ENCODE measurements around the gene GALNT3. TPM values are rescaled to one million over a fixed set of nuclear protein-coding genes. Genes with fewer than 3 reads are reported as not detected.

The GALNT3 gene
- total RNA-seq, 2 donors from 2014 or later = 9.3 to 9.7 TPM

- DNase-seq = no peak
- Histone ChIP-seq H3K36me3 (ENCODE audit: control insufficient read depth, insufficient read depth, low read length) (no peaks in the 10 kb centered on the region), H3K4me1 (ENCODE audit: control insufficient read depth, insufficient read depth, low read length) (no peaks in the 10 kb centered on the region), H3K9me3 (ENCODE audit: control insufficient read depth, low read length) (no peaks in the 10 kb centered on the region), H3K27ac (ENCODE audit: low read depth, low read length) (no peak overlapping the region), H3K4me3 (ENCODE audit: low read length) (no peak overlapping the region), H3K9ac (ENCODE audit: extremely low read depth, low read length, poor library complexity, severe bottlenecking) (no peak overlapping the region), H3K27me3 (ENCODE audit: control insufficient read depth, insufficient read depth, low read length, poor library complexity, severe bottlenecking) (no peaks in the 10 kb centered on the region)
- Mint-ChIP-seq H3K27me3 (ENCODE audit: insufficient read depth) (no peaks in the 10 kb centered on the region), H3K9me3 (no peaks in the 10 kb centered on the region), H3K4me3 (no peak overlapping the region), H3K4me1 (no peaks in the 10 kb centered on the region), H3K36me3 (ENCODE audit: low read depth) (no peaks in the 10 kb centered on the region), H3K27ac (no peak overlapping the region)
- 91 to 95% methylated on average over 1 to 4 of the region's 4 CpGs for WGBS, 2 experiments (ENCODE audit: insufficient coverage in 1 of 2, insufficient read length in 1 of 2)
- TF ChIP-seq, protein P1, sequence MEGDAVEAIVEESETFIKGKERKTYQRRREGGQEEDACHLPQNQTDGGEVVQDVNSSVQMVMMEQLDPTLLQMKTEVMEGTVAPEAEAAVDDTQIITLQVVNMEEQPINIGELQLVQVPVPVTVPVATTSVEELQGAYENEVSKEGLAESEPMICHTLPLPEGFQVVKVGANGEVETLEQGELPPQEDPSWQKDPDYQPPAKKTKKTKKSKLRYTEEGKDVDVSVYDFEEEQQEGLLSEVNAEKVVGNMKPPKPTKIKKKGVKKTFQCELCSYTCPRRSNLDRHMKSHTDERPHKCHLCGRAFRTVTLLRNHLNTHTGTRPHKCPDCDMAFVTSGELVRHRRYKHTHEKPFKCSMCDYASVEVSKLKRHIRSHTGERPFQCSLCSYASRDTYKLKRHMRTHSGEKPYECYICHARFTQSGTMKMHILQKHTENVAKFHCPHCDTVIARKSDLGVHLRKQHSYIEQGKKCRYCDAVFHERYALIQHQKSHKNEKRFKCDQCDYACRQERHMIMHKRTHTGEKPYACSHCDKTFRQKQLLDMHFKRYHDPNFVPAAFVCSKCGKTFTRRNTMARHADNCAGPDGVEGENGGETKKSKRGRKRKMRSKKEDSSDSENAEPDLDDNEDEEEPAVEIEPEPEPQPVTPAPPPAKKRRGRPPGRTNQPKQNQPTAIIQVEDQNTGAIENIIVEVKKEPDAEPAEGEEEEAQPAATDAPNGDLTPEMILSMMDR (conservative IDR thresholded peaks at IDR 0.05) = no peak
Measured at GRCh38 chr2:165833156-165833555, 39.1 kb upstream of the GALNT3 start.

GRCh38 chr2:165827921-165828276, 33.9 kb upstream of the GALNT3 start:
- no peak overlapping the region for H3K27ac ChIP-seq (ENCODE audit: low read depth, low read length)
- no peak for DNase-seq
- Mint-ChIP-seq H3K36me3 (ENCODE audit: low read depth) (no peaks in the 10 kb centered on the region), H3K9me3 (no peaks in the 10 kb centered on the region), H3K4me1 (peaks cover 23% of the 10 kb centered on the region), H3K27ac (no peak overlapping the region), H3K27me3 (ENCODE audit: insufficient read depth) (no peaks in the 10 kb centered on the region), H3K4me3 (no peak overlapping the region)
- H3K9ac ChIP-seq (ENCODE audit: extremely low read depth, low read length, poor library complexity, severe bottlenecking) = no peak overlapping the region
- H3K4me1 ChIP-seq (ENCODE audit: control insufficient read depth, insufficient read depth, low read length) = peaks cover 7% of the 10 kb centered on the region
- WGBS, 2 experiments (ENCODE audit: insufficient coverage in 1 of 2, insufficient read length in 1 of 2) = 79% methylated on average over 1 of the region's 1 CpG; no CpG with 5 or more reads in 1 of the 2 experiments
- H3K27me3 ChIP-seq (ENCODE audit: control insufficient read depth, insufficient read depth, low read length, poor library complexity, severe bottlenecking) = peaks cover 4% of the 10 kb centered on the region
- H3K36me3 ChIP-seq (ENCODE audit: control insufficient read depth, insufficient read depth, low read length) = no peaks in the 10 kb centered on the region
- no peaks in the 10 kb centered on the region for H3K9me3 ChIP-seq (ENCODE audit: control insufficient read depth, low read length)
- H3K4me3 ChIP-seq (ENCODE audit: low read length) = no peak overlapping the region
- TF ChIP-seq, protein P1 (conservative IDR thresholded peaks at IDR 0.05) = no peak

- H3K27me3 Mint-ChIP-seq (ENCODE audit: insufficient read depth) = no peaks in the 10 kb centered on the region
- no peak for DNase-seq
Measured at GRCh38 chr2:165827016-165827920, 33.2 kb upstream of the GALNT3 start.

More at GRCh38 chr2:165827016-165827920, 33.2 kb upstream of the GALNT3 start:
- peaks cover 4% of the 10 kb centered on the region for H3K27me3 ChIP-seq (ENCODE audit: control insufficient read depth, insufficient read depth, low read length, poor library complexity, severe bottlenecking)
- H3K9me3 ChIP-seq (ENCODE audit: control insufficient read depth, low read length) = no peaks in the 10 kb centered on the region
- peaks cover 7% of the 10 kb centered on the region for H3K4me1 ChIP-seq (ENCODE audit: control insufficient read depth, insufficient read depth, low read length)
- H3K4me3 ChIP-seq (ENCODE audit: low read length) = no peak overlapping the region
- no peaks in the 10 kb centered on the region for H3K9me3 Mint-ChIP-seq
- TF ChIP-seq, protein P1 (conservative IDR thresholded peaks at IDR 0.05) = no peak
- no peak overlapping the region for H3K4me3 Mint-ChIP-seq
- H3K4me1 Mint-ChIP-seq = peaks cover 25% of the 10 kb centered on the region
- no peaks in the 10 kb centered on the region for H3K36me3 ChIP-seq (ENCODE audit: control insufficient read depth, insufficient read depth, low read length)
- 95 to 100% methylated on average over 1 to 3 of the region's 3 CpGs for WGBS, 2 experiments (ENCODE audit: insufficient coverage in 1 of 2, insufficient read length in 1 of 2)
- no peak overlapping the region for H3K9ac ChIP-seq (ENCODE audit: extremely low read depth, low read length, poor library complexity, severe bottlenecking)
- H3K27ac Mint-ChIP-seq = no peak overlapping the region
- no peaks in the 10 kb centered on the region for H3K36me3 Mint-ChIP-seq (ENCODE audit: low read depth)
- H3K27ac ChIP-seq (ENCODE audit: low read depth, low read length) = no peak overlapping the region
